ENCODE measurements around the gene TIGIT. TPM values are rescaled to one million over a fixed set of nuclear protein-coding genes. Genes with fewer than 3 reads are reported as not detected.
A peak's percentile ranks its signal among the peaks of the same experiment; 100 is the strongest.

The TIGIT gene
- total and polyA plus RNA-seq, 10 of the 15 experiments (the other 5 are each of a cell fraction or from before 2014, with no cell fraction given) = 0.08 to 4.7 (median 0.94) TPM

- TF ChIP-seq ZBTB4 (CRISPR knock-in tag; IDR thresholded peaks at IDR 0.05) (no peak), E2F8 (IDR thresholded peaks at IDR 0.05; ENCODE audit: low read depth, partially characterized antibody) (no peak), GATAD2B (conservative IDR thresholded peaks at IDR 0.05; ENCODE audit: low read depth) (no peak), EGR1 (IDR thresholded peaks at IDR 0.05; ENCODE audit: borderline replicate concordance in 1 of 2, low read depth in 2 of 2, low read length in 2 of 2) (no peak), MTA3 (IDR thresholded peaks at IDR 0.05; ENCODE audit: borderline replicate concordance, low read length) (0 out of 2 replicates have a peak, but pooled peaks have one; percentile 28), POLR2AphosphoS5 (IDR thresholded peaks at IDR 0.05; ENCODE audit: low read length) (peak; percentile 57; the same call in 1 of the 2 replicates), REST (IDR thresholded peaks at IDR 0.05; ENCODE audit: low read depth, low read length) (no peak), ZBTB40 (IDR thresholded peaks at IDR 0.05; ENCODE audit: borderline replicate concordance) (no peak), NBN (IDR thresholded peaks at IDR 0.05) (no peak), RCOR1 (conservative IDR thresholded peaks at IDR 0.05; ENCODE audit: low read depth, low read length) (no peak), EZH2 (IDR thresholded peaks at IDR 0.05; ENCODE audit: borderline replicate concordance, control insufficient read depth, low read depth, low read length) (no peak), MTA2 (IDR thresholded peaks at IDR 0.05; ENCODE audit: low read depth) (no peak), ATF2 (IDR thresholded peaks at IDR 0.05; ENCODE audit: low read length) (peak; percentile 32; the same call in 1 of the 2 replicates), SREBF1 (IDR thresholded peaks at IDR 0.05; ENCODE audit: low read length) (no peak), KDM1A (IDR thresholded peaks at IDR 0.05; ENCODE audit: borderline replicate concordance) (no peak)
These were observed 15.0 kb downstream of the TIGIT start (continued) for GRCh38 chr3:114308830-114309229.

All from GM12878 (cell line).